ENCODE results near the gene GHR. TPM values are rescaled to one million over a fixed set of nuclear protein-coding genes. Genes with fewer than 3 reads are reported as not detected.

Gene GHR
- polyA plus RNA-seq, 1 experiment: 0.63 TPM

GRCh38 chr5:42621242-42621641, 198.0 kb downstream of the GHR start:
- ChIA-PET POLR2A (no interaction called here), CTCF (no interaction called here)
- no peak overlapping the region for H3K4me3 ChIP-seq (ENCODE audit: low read depth, low read length)
- no peaks in the 10 kb centered on the region for H3K9me3 ChIP-seq (ENCODE audit: control insufficient read depth, insufficient read depth, low read length)
- no peaks in the 10 kb centered on the region for H3K27me3 ChIP-seq (ENCODE audit: control insufficient read depth, insufficient read depth, low read length)
- DNase-seq (ENCODE audit: low read depth, low spot score): no peak
- H3K27ac ChIP-seq (ENCODE audit: low read depth, low read length): no peak overlapping the region
- TF ChIP-seq, protein P1, sequence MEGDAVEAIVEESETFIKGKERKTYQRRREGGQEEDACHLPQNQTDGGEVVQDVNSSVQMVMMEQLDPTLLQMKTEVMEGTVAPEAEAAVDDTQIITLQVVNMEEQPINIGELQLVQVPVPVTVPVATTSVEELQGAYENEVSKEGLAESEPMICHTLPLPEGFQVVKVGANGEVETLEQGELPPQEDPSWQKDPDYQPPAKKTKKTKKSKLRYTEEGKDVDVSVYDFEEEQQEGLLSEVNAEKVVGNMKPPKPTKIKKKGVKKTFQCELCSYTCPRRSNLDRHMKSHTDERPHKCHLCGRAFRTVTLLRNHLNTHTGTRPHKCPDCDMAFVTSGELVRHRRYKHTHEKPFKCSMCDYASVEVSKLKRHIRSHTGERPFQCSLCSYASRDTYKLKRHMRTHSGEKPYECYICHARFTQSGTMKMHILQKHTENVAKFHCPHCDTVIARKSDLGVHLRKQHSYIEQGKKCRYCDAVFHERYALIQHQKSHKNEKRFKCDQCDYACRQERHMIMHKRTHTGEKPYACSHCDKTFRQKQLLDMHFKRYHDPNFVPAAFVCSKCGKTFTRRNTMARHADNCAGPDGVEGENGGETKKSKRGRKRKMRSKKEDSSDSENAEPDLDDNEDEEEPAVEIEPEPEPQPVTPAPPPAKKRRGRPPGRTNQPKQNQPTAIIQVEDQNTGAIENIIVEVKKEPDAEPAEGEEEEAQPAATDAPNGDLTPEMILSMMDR (IDR thresholded peaks at IDR 0.05; ENCODE audit: low read depth, low read length): no peak

DNA sequence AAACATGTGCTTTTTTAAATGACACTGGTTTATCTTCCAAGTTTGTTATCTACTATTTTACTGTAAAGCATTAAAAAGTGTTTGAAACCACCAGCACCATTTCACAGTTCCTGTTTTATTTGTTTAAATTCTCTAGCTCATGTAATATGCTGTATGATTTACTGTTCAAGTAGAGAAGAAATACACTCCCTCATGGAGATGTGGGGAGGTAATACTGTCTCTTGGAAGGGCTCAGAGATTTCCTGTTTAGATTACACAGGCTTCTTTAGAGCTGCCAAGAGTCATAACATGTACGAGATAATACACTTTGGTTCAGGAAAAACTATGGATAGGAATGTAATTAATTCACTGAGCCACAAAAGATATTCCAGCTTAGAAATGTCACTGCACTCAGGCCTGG, 198.4 kb downstream of the GHR start:
- POLR2A ChIA-PET: no interaction called here
- CTCF ChIA-PET: no interaction called here
- H3K27me3 ChIP-seq (ENCODE audit: control insufficient read depth, insufficient read depth, low read length): no peaks in the 10 kb centered on the region
- no peak for DNase-seq (ENCODE audit: low read depth, low spot score)
- no peak overlapping the region for H3K27ac ChIP-seq (ENCODE audit: low read depth, low read length)
- no peaks in the 10 kb centered on the region for H3K9me3 ChIP-seq (ENCODE audit: control insufficient read depth, insufficient read depth, low read length)
- TF ChIP-seq, protein P1 (IDR thresholded peaks at IDR 0.05; ENCODE audit: low read depth, low read length): no peak
- H3K4me3 ChIP-seq (ENCODE audit: low read depth, low read length): no peak overlapping the region

- CTCF ChIA-PET: no interaction called here
These were observed 201.7 kb downstream of the GHR start for GRCh38 chr5:42624912-42625311.

GRCh38 chr5:42626462-42626861, 203.2 kb downstream of the GHR start:
- Histone ChIP-seq H3K4me3 (ENCODE audit: low read depth, low read length) (no peak overlapping the region), H3K9me3 (ENCODE audit: control insufficient read depth, insufficient read depth, low read length) (no peaks in the 10 kb centered on the region), H3K27me3 (ENCODE audit: control insufficient read depth, insufficient read depth, low read length) (no peaks in the 10 kb centered on the region), H3K27ac (ENCODE audit: low read depth, low read length) (no peak overlapping the region)
- CTCF ChIA-PET: no interaction called here
- DNase-seq (ENCODE audit: low read depth, low spot score): no peak
- TF ChIP-seq, protein P1 (IDR thresholded peaks at IDR 0.05; ENCODE audit: low read depth, low read length): no peak
- POLR2A ChIA-PET: no interaction called here

More at GRCh38 chr5:42624912-42625311, 201.7 kb downstream of the GHR start:
- no peak overlapping the region for H3K27ac ChIP-seq (ENCODE audit: low read depth, low read length)
- DNase-seq (ENCODE audit: low read depth, low spot score): no peak
- H3K4me3 ChIP-seq (ENCODE audit: low read depth, low read length): no peak overlapping the region
- POLR2A ChIA-PET: no interaction called here
- H3K9me3 ChIP-seq (ENCODE audit: control insufficient read depth, insufficient read depth, low read length): no peaks in the 10 kb centered on the region
- H3K27me3 ChIP-seq (ENCODE audit: control insufficient read depth, insufficient read depth, low read length): no peaks in the 10 kb centered on the region
- TF ChIP-seq, protein P1 (IDR thresholded peaks at IDR 0.05; ENCODE audit: low read depth, low read length): no peak

DNA sequence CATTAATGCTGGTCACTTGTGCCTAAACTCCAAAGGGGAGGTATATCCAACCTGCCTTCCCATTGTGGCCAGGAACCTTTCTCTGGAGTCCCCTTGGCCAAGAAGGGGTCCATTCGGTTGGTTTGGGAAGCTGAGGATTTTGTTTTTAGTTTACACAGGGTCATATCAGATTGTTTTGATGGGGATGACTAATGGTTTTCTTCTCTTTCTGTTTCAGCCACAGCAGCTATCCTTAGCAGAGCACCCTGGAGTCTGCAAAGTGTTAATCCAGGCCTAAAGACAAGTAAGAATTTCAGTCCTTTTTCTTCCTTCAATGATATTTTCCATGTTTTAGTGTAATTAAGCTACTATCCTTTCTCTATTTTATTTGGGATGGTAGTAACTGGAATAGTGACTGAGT, 205.6 kb downstream of the GHR start:
- Histone ChIP-seq H3K9me3 (ENCODE audit: control insufficient read depth, insufficient read depth, low read length) (no peaks in the 10 kb centered on the region), H3K4me3 (ENCODE audit: low read depth, low read length) (no peak overlapping the region), H3K27me3 (ENCODE audit: control insufficient read depth, insufficient read depth, low read length) (no peaks in the 10 kb centered on the region), H3K27ac (ENCODE audit: low read depth, low read length) (no peak overlapping the region)
- DNase-seq (ENCODE audit: low read depth, low spot score): no peak
- TF ChIP-seq, protein P1 (IDR thresholded peaks at IDR 0.05; ENCODE audit: low read depth, low read length): no peak
- ChIA-PET POLR2A (no interaction called here), CTCF (no interaction called here)
